ENCODE data around the gene OR8B8.

The OR8B8 gene

GRCh38 chr11:124479561-124479960 is 34.1 kb upstream of the OR8B8 start:
- in situ Hi-C loops (cut with MboI; ENCODE audit: low pct_unique_long_range_greater_than_20kb, low sequenced_read_pairs, unreplicated experiment): no loop called here
- TF ChIP-seq CTCF (IDR thresholded peaks at IDR 0.05; ENCODE audit: extremely low read depth, insufficient read depth, missing control alignments): no peak
- no peak for DNase-seq (ENCODE audit: low spot score)

- no peak for DNase-seq (ENCODE audit: low spot score)
Measured at GRCh38 chr11:124475265-124475664, 29.8 kb upstream of the OR8B8 start.

GRCh38 chr11:124474779-124475178 is 29.3 kb upstream of the OR8B8 start:
- no peak for TF ChIP-seq CTCF (IDR thresholded peaks at IDR 0.05; ENCODE audit: extremely low read depth, insufficient read depth, missing control alignments)
- DNase-seq (ENCODE audit: low spot score): no peak
- in situ Hi-C loops (cut with MboI; ENCODE audit: low pct_unique_long_range_greater_than_20kb, low sequenced_read_pairs, unreplicated experiment): no loop called here

More at GRCh38 chr11:124475265-124475664, 29.8 kb upstream of the OR8B8 start:
- TF ChIP-seq CTCF (IDR thresholded peaks at IDR 0.05; ENCODE audit: extremely low read depth, insufficient read depth, missing control alignments): no peak
- in situ Hi-C loops (cut with MboI; ENCODE audit: low pct_unique_long_range_greater_than_20kb, low sequenced_read_pairs, unreplicated experiment): no loop called here

GRCh38 chr11:124474079-124474478 is 28.6 kb upstream of the OR8B8 start:
- DNase-seq (ENCODE audit: low spot score): no peak
- TF ChIP-seq CTCF (IDR thresholded peaks at IDR 0.05; ENCODE audit: extremely low read depth, insufficient read depth, missing control alignments): no peak
- in situ Hi-C loops (cut with MboI; ENCODE audit: low pct_unique_long_range_greater_than_20kb, low sequenced_read_pairs, unreplicated experiment): no loop called here

GRCh38 chr11:124473476-124473875 is 28.0 kb upstream of the OR8B8 start:
- in situ Hi-C loops (cut with MboI; ENCODE audit: low pct_unique_long_range_greater_than_20kb, low sequenced_read_pairs, unreplicated experiment): no loop called here
- TF ChIP-seq CTCF (IDR thresholded peaks at IDR 0.05; ENCODE audit: extremely low read depth, insufficient read depth, missing control alignments): no peak

GRCh38 chr11:124470561-124471227 is 25.2 kb upstream of the OR8B8 start:
- TF ChIP-seq CTCF (IDR thresholded peaks at IDR 0.05; ENCODE audit: extremely low read depth, insufficient read depth, missing control alignments): no peak
- in situ Hi-C loops (cut with MboI; ENCODE audit: low pct_unique_long_range_greater_than_20kb, low sequenced_read_pairs, unreplicated experiment): no loop called here
- no peak for DNase-seq (ENCODE audit: low spot score)

More at GRCh38 chr11:124473476-124473875, 28.0 kb upstream of the OR8B8 start:
- DNase-seq (ENCODE audit: low spot score): no peak
